Measurements from ENCODE around the gene SUGCT. TPM values are rescaled to one million over a fixed set of nuclear protein-coding genes. Genes with fewer than 3 reads are reported as not detected.

The SUGCT gene
- total RNA-seq, 1 experiment from 2014 or later: 5.4 TPM

GRCh38 chr7:40350100-40350499, 215.3 kb downstream of the SUGCT start:
- H3K23ac ChIP-seq (ENCODE audit: insufficient read length, low read depth, low read length): no peak overlapping the region
- no peaks in the 10 kb centered on the region for H4K20me1 ChIP-seq (ENCODE audit: control insufficient read depth, insufficient read depth, insufficient read length)
- Mint-ChIP-seq H3K27me3 (ENCODE audit: low read depth) (no peaks in the 10 kb centered on the region), H3K36me3 (ENCODE audit: insufficient read depth in 1 of 3, low read depth in 3 of 3) (no peaks in the 10 kb centered on the region), H3K4me1 (no peaks in the 10 kb centered on the region), H3K9me3 (no peaks in the 10 kb centered on the region), H3K27ac (no peak overlapping the region), H3K4me3 (no peak overlapping the region)
- H3K4me1 ChIP-seq (ENCODE audit: insufficient read depth, low read length): no peaks in the 10 kb centered on the region
- no peak overlapping the region for H3K4me2 ChIP-seq (ENCODE audit: insufficient read depth, insufficient read length, low read length)
- no CpG with 5 or more reads among the region's 4 CpGs for WGBS (ENCODE audit: extremely low coverage, insufficient read length, low lambda C conversion rate)
- H3K79me2 ChIP-seq (ENCODE audit: insufficient read depth, low read length): no peaks in the 10 kb centered on the region
- no peak overlapping the region for H2BK120ac ChIP-seq (ENCODE audit: low read depth, low read length, poor library complexity, severe bottlenecking)
- no peak overlapping the region for H3K27ac ChIP-seq (ENCODE audit: insufficient read length, low read depth, low read length)
- no peak overlapping the region for H2BK12ac ChIP-seq (ENCODE audit: insufficient read length, low read depth, low read length)
- no peaks in the 10 kb centered on the region for H3K23me2 ChIP-seq (ENCODE audit: insufficient read length, low read depth, low read length, poor library complexity, severe bottlenecking)
- no peak overlapping the region for H2AK5ac ChIP-seq (ENCODE audit: insufficient read length, low read length)
- H4K91ac ChIP-seq (ENCODE audit: insufficient read length, low read depth, low read length): no peak overlapping the region
- no peak overlapping the region for H3K18ac ChIP-seq (ENCODE audit: insufficient read length, low read depth, low read length)
- H3K79me1 ChIP-seq (ENCODE audit: insufficient read depth, low read depth, low read length, poor library complexity, severe bottlenecking): no peaks in the 10 kb centered on the region
- no peak overlapping the region for H4K8ac ChIP-seq (replicated peaks; ENCODE audit: insufficient read length, low read depth, low read length)
- H3K9ac ChIP-seq (ENCODE audit: extremely low read depth, insufficient read length, low read length): no peak overlapping the region
- no peak overlapping the region for H3K14ac ChIP-seq (ENCODE audit: insufficient read depth, low read length)
- H3K27me3 ChIP-seq (ENCODE audit: insufficient read depth, low read length): no peaks in the 10 kb centered on the region
- H3T11ph ChIP-seq (ENCODE audit: low read length): no peak overlapping the region
- H3K9me3 ChIP-seq (ENCODE audit: control insufficient read depth, low read depth, low read length): no peaks in the 10 kb centered on the region
- H3K4ac ChIP-seq (ENCODE audit: low read depth, low read length): no peak overlapping the region
- TF ChIP-seq, protein P1, sequence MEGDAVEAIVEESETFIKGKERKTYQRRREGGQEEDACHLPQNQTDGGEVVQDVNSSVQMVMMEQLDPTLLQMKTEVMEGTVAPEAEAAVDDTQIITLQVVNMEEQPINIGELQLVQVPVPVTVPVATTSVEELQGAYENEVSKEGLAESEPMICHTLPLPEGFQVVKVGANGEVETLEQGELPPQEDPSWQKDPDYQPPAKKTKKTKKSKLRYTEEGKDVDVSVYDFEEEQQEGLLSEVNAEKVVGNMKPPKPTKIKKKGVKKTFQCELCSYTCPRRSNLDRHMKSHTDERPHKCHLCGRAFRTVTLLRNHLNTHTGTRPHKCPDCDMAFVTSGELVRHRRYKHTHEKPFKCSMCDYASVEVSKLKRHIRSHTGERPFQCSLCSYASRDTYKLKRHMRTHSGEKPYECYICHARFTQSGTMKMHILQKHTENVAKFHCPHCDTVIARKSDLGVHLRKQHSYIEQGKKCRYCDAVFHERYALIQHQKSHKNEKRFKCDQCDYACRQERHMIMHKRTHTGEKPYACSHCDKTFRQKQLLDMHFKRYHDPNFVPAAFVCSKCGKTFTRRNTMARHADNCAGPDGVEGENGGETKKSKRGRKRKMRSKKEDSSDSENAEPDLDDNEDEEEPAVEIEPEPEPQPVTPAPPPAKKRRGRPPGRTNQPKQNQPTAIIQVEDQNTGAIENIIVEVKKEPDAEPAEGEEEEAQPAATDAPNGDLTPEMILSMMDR (conservative IDR thresholded peaks at IDR 0.05): no peak
- H3K56ac ChIP-seq (ENCODE audit: insufficient read length, low read depth, low read length): no peak overlapping the region
- no peak overlapping the region for H2BK20ac ChIP-seq (ENCODE audit: low read depth, low read length, poor library complexity, severe bottlenecking)
- H4K5ac ChIP-seq (ENCODE audit: insufficient read length, low read depth, low read length): no peak overlapping the region
- H2AFZ ChIP-seq (ENCODE audit: low read length): no peak overlapping the region
- DNase-seq: no peak
- H2BK5ac ChIP-seq (ENCODE audit: insufficient read length, low read length): no peak overlapping the region
- no peak overlapping the region for H2BK15ac ChIP-seq (ENCODE audit: low read depth, low read length)
